HepG2 (cell line): ENCODE data around the gene FAM163B. TPM values are rescaled to one million over a fixed set of nuclear protein-coding genes. Genes with fewer than 3 reads are reported as not detected.

Experiments
- ATAC-seq: fragments of 200-7000 bp; cut with Tn5 transposase; 3 replicates; pipeline ENCODE4 v1.9.1; 2020; ENCODE audit warnings: mild to moderate bottlenecking, moderate library complexity
- BruUV-seq: library from RNA; stranded (reverse); fragments of 400-500 nt; replicated peaks from 2 replicates; lab custom pipeline; 2021; lab: Mats Ljungman, UMichigan
- CTCF ChIA-PET: fragments of 300-600 bp; formaldehyde crosslinking; extraction: SDS; loops from one replicate; lab custom pipeline; 2021; ENCODE audit warnings: low total read pairs, inconsistent platforms, low intra/inter-chr PET ratio; lab: Yijun Ruan, JAX
- POLR2A ChIA-PET: fragments of 350-600 bp; sonication (Branson Sonifier 250); formaldehyde crosslinking; loops from one replicate; lab custom pipeline; 2020; ENCODE audit warnings: antibody characterized with exemption, inconsistent platforms; lab: Yijun Ruan, JAX
- DNase-seq: peaks from one replicate; pipeline ENCODE4 v3.0.0-alpha.2; 2015; ENCODE audit warnings: low spot score
- FAIRE-seq: peaks from 3 replicates; lab custom pipeline; 2011; peaks lifted over from hg19 to GRCh38; lab: Jason Lieb, UNC
- H2AFZ ChIP-seq: one replicate; pipeline ENCODE4 v1.6.1; 2011; ENCODE audit warnings: low read length, inconsistent platforms
- H3K27ac ChIP-seq: fragments of 300-600 bp; 3 replicates; pipeline ENCODE4 v1.8.0; 2011; ENCODE audit warnings: mixed run types, mild to moderate bottlenecking, mixed read lengths, low read length, inconsistent platforms; ENCODE audit not compliant: insufficient read depth; ENCODE audit errors: extremely low read length
- H3K27me3 ChIP-seq, 2 experiments: fragments of 200-600 bp in 1 of 2; 2 replicates in 1 of 2; 3 replicates in 1 of 2; pipeline versions ENCODE4 v1.6.0 to v1.8.0; 2011; ENCODE audit warnings: low read length in 2 of 2, mild to moderate bottlenecking in 2 of 2, moderate library complexity in 2 of 2, inconsistent platforms in 1 of 2; ENCODE audit not compliant: insufficient read depth in 2 of 2, control insufficient read depth in 1 of 2
- H3K36me3 ChIP-seq, 2 experiments: fragments of 200-600 bp in 1 of 2; replicated peaks in 1 of 2; 2 replicates in 1 of 2; 3 replicates in 1 of 2; pipeline versions ENCODE4 v1.5.1 to v1.8.0; 2011; ENCODE audit warnings: low read length in 2 of 2, inconsistent platforms in 1 of 2; ENCODE audit not compliant: insufficient read depth in 2 of 2, control insufficient read depth in 1 of 2
- H3K4me1 ChIP-seq: 2 replicates; pipeline ENCODE4 v1.5.1; 2012; ENCODE audit warnings: low read length, inconsistent platforms; ENCODE audit not compliant: insufficient read depth
- H3K4me2 ChIP-seq: 2 replicates; pipeline ENCODE4 v1.6.0; 2011; ENCODE audit warnings: low read depth, low read length, inconsistent platforms
- H3K4me3 ChIP-seq, 3 experiments: fragments of 200-600 bp in 1 of 3; sonication (generic), shearing (Covaris generic) in 1 of 3; replicated peaks in 1 of 3; 2 replicates each; pipeline ENCODE4 v1.5.1; 2011 to 2016; ENCODE audit warnings: low read length in 3 of 3, inconsistent platforms in 2 of 3, low read depth in 2 of 3, mild to moderate bottlenecking in 2 of 3, control low read depth in 1 of 3, mixed read lengths in 1 of 3; ENCODE audit not compliant: insufficient read depth in 1 of 3
- H3K79me2 ChIP-seq: one replicate; pipeline ENCODE4 v1.6.1; 2011; ENCODE audit warnings: low read length, inconsistent platforms; ENCODE audit not compliant: insufficient read depth
- H3K9ac ChIP-seq: 2 replicates; pipeline ENCODE4 v1.6.0; 2011; ENCODE audit warnings: mild to moderate bottlenecking, low read depth, low read length, inconsistent platforms; ENCODE audit not compliant: insufficient read depth
- H3K9me3 ChIP-seq: 2 replicates; pipeline ENCODE4 v1.5.1; 2012; ENCODE audit warnings: mild to moderate bottlenecking, low read length
- H4K20me1 ChIP-seq: 2 replicates; pipeline ENCODE4 v1.6.0; 2011; ENCODE audit warnings: inconsistent platforms, mild to moderate bottlenecking, low read length, moderate library complexity; ENCODE audit not compliant: insufficient read depth
- ATF7 ChIP-seq, 2 experiments: fragments of 450-650 bp in 1 of 2; sonication (generic) in 1 of 2; formaldehyde crosslinking in 1 of 2; IDR thresholded peaks; 2 replicates each; pipeline versions ENCODE4 v1.4.0 to v1.6.1; 2016 to 2020; ENCODE audit warnings: antibody characterized with exemption in 1 of 2, mild to moderate bottlenecking in 1 of 2, missing genetic modification reagents in 1 of 2
- GATAD2A ChIP-seq: IDR thresholded peaks from 2 replicates; pipeline ENCODE4 v1.6.1; 2016
- MAZ ChIP-seq, 2 experiments: sonication (generic) in 1 of 2; formaldehyde crosslinking in 1 of 2; IDR thresholded peaks; 2 replicates each; pipeline versions ENCODE4 v1.5.0 to v1.6.1; 2012 to 2020; ENCODE audit warnings: low read depth in 2 of 2, mild to moderate bottlenecking in 2 of 2, borderline replicate concordance in 1 of 2, improper control_type of control experiment in 1 of 2, low read length in 1 of 2, missing genetic modification reagents in 1 of 2, moderate library complexity in 1 of 2
- NFYB ChIP-seq: sonication (generic); formaldehyde crosslinking; IDR thresholded peaks from 2 replicates; pipeline ENCODE4 v1.4.0; 2020; ENCODE audit warnings: missing genetic modification reagents
- ZBTB49 ChIP-seq: sonication (generic); formaldehyde crosslinking; IDR thresholded peaks from 2 replicates; pipeline ENCODE4 v1.4.0; 2020; ENCODE audit warnings: missing genetic modification reagents, borderline replicate concordance
- ZBTB8A ChIP-seq: sonication (generic); formaldehyde crosslinking; IDR thresholded peaks from 2 replicates; pipeline ENCODE4 v1.4.0; 2020; ENCODE audit warnings: mild to moderate bottlenecking, low read depth, missing genetic modification reagents, borderline replicate concordance
- ZNF234 ChIP-seq: sonication (generic); formaldehyde crosslinking; conservative IDR thresholded peaks from 2 replicates; pipeline ENCODE4 v1.5.1; 2020; ENCODE audit warnings: mild to moderate bottlenecking, missing genetic modification reagents
- ZNF275 ChIP-seq: sonication (generic); formaldehyde crosslinking; IDR thresholded peaks from 2 replicates; pipeline ENCODE4 v1.8.0; 2022; ENCODE audit warnings: missing genetic modification reagents, mild to moderate bottlenecking, inconsistent platforms, borderline replicate concordance
- ZNF282 ChIP-seq: fragments of 450-650 bp; IDR thresholded peaks from 2 replicates; pipeline ENCODE4 v1.6.1; 2018; ENCODE audit not compliant: partially characterized antibody
- ZNF296 ChIP-seq: sonication (generic); formaldehyde crosslinking; conservative IDR thresholded peaks from 2 replicates; pipeline ENCODE4 v1.5.0; 2020; ENCODE audit warnings: mild to moderate bottlenecking, missing genetic modification reagents
- ZNF501 ChIP-seq: sonication (generic); formaldehyde crosslinking; IDR thresholded peaks from 2 replicates; pipeline ENCODE4 v1.5.1; 2020; ENCODE audit warnings: mild to moderate bottlenecking, moderate library complexity, missing genetic modification reagents
- WGBS: methylation state at CpG from one replicate; pipeline ENCODE4 v1.1.6; 2017; ENCODE audit warnings: low lambda C conversion rate; 5-methylcytosine and 5-hydroxymethylcytosine counted together
- in situ Hi-C: cut with HindIII; loops from 2 replicates; pipeline ENCODE4 v1.10.0; 2017; ENCODE audit warnings: low pct_unique_long_range_greater_than_20kb; ENCODE audit not compliant: extremely low pct_ligation_motif_present
- intact Hi-C: fragments of 100-400 bp; cut with micrococcal nuclease; formaldehyde crosslinking; loops from one replicate; pipeline ENCODE4 v1.10.0; 2022; ENCODE audit not compliant: unreplicated experiment
- polyA plus RNA-seq, 8 experiments: library from polyadenylated mRNA; depleted of rRNA in 3 of 8; stranded (reverse) in 7 of 8; unstranded in 1 of 8; fragments of >200 nt; fragmentation: Illumina TruSeq in 4 of 8; extraction: Trizol in 4 of 8; gene quantifications; 2 replicates each; pipeline versions ENCODE4 v1.2.1 to v1.2.3, GENCODE V29; 2011 to 2016; ENCODE audit warnings: low read depth in 4 of 8, missing spikeins in 1 of 8, mixed read lengths in 1 of 8; ENCODE audit not compliant: insufficient read depth in 1 of 8
- total RNA-seq, 5 experiments: library from RNA; depleted of rRNA; stranded (reverse); fragments of >200 nt; fragmentation: Illumina TruSeq; extraction: Trizol; gene quantifications; 2 replicates each; pipeline ENCODE4 v1.2.3, GENCODE V29; 2016; ENCODE audit warnings: low read depth in 1 of 5

The FAM163B gene
- total and polyA plus RNA-seq, 2 of the 13 experiments (the other 11 are each of a cell fraction or from before 2014, with no cell fraction given) = not detected

DNA sequence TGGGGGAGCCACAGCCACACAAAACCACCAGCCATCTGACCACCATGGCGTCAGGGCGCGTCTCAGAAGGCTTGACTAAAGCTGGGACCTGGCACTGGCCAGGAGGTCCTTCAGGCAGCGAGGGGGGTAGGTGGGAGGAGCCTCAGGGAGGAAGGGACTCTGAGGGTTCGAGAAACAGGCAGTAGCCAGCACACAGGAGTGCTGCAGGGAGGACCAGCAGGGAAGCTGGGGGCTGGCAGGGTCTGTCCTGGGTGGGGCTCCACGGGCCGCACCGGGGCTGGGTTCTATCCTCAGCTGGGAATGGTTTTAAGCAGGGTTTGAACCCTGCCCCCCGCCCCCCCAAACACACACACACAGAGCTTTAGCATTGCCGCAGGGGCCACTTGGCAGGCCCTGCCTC is 7.4 kb downstream of the FAM163B start:
- Histone ChIP-seq H3K79me2 (no peaks in the 10 kb centered on the region), H3K36me3 (no peaks in the 10 kb centered on the region), H3K4me3 (no peak overlapping the region), H3K27ac (no peak overlapping the region), H3K27me3 (peaks cover 10 to 30% of the 10 kb centered on the region in 2 experiments; a peak in 4 of 5 replicates), H3K4me1 (no peaks in the 10 kb centered on the region), H3K4me2 (no peak overlapping the region), H4K20me1 (0 out of 2 replicates have a peak, but pooled peaks cover 7% of the 10 kb centered on the region), H3K9me3 (peaks cover 17% of the 10 kb centered on the region), H3K9ac (no peak overlapping the region), H2AFZ (no peak overlapping the region)
- intact Hi-C loops (no loop called here), in situ Hi-C loops (no loop called here)
- ChIA-PET CTCF (no interaction called here), POLR2A (no interaction called here)
- 57% methylated on average over 5 of the region's 10 CpGs for WGBS
- no peak for ATAC-seq
- no peak for FAIRE-seq
- no TSS peak for BruUV-seq
- no peak for TF ChIP-seq ATF7 (IDR thresholded peaks at IDR 0.05)
- TF ChIP-seq ATF7 (CRISPR knock-in tag; IDR thresholded peaks at IDR 0.05) = no peak
- no peak for TF ChIP-seq NFYB (CRISPR knock-in tag)
- no peak for TF ChIP-seq ZBTB8A (CRISPR knock-in tag)
- no peak for TF ChIP-seq ZNF501
- TF ChIP-seq ZNF296 (CRISPR knock-in tag) = no peak
- no peak for TF ChIP-seq MAZ (IDR thresholded peaks at IDR 0.05; ENCODE audit: borderline replicate concordance, low read depth, low read length)
- no peak for TF ChIP-seq MAZ (CRISPR knock-in tag; IDR thresholded peaks at IDR 0.05; ENCODE audit: low read depth)
- TF ChIP-seq ZNF282 = no peak
- no peak for TF ChIP-seq ZNF234 (CRISPR knock-in tag)
- TF ChIP-seq ZNF275 (CRISPR knock-in tag) = no peak
- TF ChIP-seq GATAD2A (CRISPR knock-in tag) = no peak
- no peak for TF ChIP-seq ZBTB49 (CRISPR knock-in tag)
- DNase-seq = no peak
